GM12874 (cell line): ENCODE data around the gene TMEM116.

Source experiments
- TF ChIP-seq, protein P1 (sequence below): IDR thresholded peaks from 2 replicates; pipeline ENCODE4 v1.5.1; 2011; ENCODE audit warnings: low read depth, mild to moderate bottlenecking, control low read depth, low read length, moderate library complexity; ENCODE audit not compliant: insufficient read depth

Gene TMEM116

GRCh38 chr12:111993292-111994150 lies 19.4 kb downstream of the TMEM116 start:
- TF ChIP-seq, protein P1, sequence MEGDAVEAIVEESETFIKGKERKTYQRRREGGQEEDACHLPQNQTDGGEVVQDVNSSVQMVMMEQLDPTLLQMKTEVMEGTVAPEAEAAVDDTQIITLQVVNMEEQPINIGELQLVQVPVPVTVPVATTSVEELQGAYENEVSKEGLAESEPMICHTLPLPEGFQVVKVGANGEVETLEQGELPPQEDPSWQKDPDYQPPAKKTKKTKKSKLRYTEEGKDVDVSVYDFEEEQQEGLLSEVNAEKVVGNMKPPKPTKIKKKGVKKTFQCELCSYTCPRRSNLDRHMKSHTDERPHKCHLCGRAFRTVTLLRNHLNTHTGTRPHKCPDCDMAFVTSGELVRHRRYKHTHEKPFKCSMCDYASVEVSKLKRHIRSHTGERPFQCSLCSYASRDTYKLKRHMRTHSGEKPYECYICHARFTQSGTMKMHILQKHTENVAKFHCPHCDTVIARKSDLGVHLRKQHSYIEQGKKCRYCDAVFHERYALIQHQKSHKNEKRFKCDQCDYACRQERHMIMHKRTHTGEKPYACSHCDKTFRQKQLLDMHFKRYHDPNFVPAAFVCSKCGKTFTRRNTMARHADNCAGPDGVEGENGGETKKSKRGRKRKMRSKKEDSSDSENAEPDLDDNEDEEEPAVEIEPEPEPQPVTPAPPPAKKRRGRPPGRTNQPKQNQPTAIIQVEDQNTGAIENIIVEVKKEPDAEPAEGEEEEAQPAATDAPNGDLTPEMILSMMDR = no peak

DNA sequence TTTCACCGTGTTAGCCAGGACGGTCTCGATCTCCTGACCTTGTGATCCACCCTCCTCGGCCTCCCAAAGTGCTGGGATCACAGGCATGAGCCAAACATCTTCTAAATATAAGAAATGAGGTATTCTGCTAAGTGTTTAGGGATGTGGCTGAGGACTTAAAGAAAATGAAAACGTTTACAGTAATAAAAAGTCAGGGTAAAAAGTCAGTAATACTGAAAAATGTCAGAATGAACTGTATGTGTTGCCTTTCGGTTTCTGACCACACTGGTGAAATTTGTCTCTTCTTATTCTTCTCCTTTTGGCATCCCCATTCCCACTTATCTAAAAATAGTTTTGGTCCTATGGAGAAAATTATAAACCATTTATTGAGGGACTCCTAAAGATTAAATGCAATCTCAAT lies 20.5 kb downstream of the TMEM116 start:
- TF ChIP-seq, protein P1 = no peak

- TF ChIP-seq, protein P1 = no peak
Measured at GRCh38 chr12:111991946-111992345, 21.0 kb downstream of the TMEM116 start.

GRCh38 chr12:111991535-111991934 lies 21.4 kb downstream of the TMEM116 start:
- TF ChIP-seq, protein P1 = no peak

GRCh38 chr12:111984820-111985219 lies 28.1 kb downstream of the TMEM116 start:
- TF ChIP-seq, protein P1 = no peak

- TF ChIP-seq, protein P1 = no peak
Measured at GRCh38 chr12:111981987-111982386, 31.0 kb downstream of the TMEM116 start.

DNA sequence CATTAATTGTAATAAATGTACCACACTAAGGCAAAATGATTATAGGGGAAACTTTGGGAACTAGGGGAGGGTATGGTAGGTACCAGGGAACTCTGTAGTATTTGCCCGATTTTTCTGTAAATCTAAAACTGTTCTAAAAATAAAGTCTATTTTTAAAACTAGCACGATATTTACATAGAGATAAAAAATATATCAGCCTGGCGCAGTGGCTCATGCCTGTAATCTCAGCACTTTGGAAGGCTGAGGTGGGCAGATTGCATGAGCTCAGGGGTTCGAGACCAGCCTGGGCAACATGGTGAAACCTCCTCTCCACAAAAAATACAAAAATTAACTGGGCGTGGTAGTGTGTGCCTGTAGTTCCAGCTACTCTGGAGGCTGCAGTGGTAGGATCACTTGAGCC lies 32.4 kb downstream of the TMEM116 start:
- TF ChIP-seq, protein P1 = no peak
